Endothelial cell of umbilical vein (primary cell): Measurements from ENCODE around the gene KCNG2.

Experiments
- EZH2 ChIP-seq: IDR thresholded peaks from 2 replicates; pipeline ENCODE4 v1.6.1; 2012; ENCODE audit warnings: borderline replicate concordance, low read depth, mild to moderate bottlenecking, moderate library complexity, low read length, inconsistent platforms; ENCODE audit not compliant: severe bottlenecking
- POLR2A ChIP-seq: IDR thresholded peaks from 2 replicates; pipeline ENCODE4 v1.6.1; 2012; ENCODE audit warnings: low read depth, mild to moderate bottlenecking, control low read depth, low read length

- TF ChIP-seq EZH2 (no peak), POLR2A (no peak)
Observed at GRCh38 chr18:79848579-79849327, 51.0 kb downstream of the KCNG2 start.
